Left lung (tissue), 10 donors: ENCODE data around the gene TM4SF5. TPM values are rescaled to one million over a fixed set of nuclear protein-coding genes. Genes with fewer than 3 reads are reported as not detected.

Experiments
- ATAC-seq: fragments of 200-7000 bp; cut with Tn5 transposase; one replicate; pipeline ENCODE4 v1.9.1; 2020; ENCODE audit warnings: moderate library complexity
- DNase-seq, 4 donors: peaks; one replicate each; pipeline ENCODE4 v3.0.0-alpha.2; 2013 to 2020
- H3K27ac ChIP-seq, 2 donors: fragments of 200-600 bp; sonication (generic) in 1 of 2; one replicate each; pipeline versions ENCODE4 v1.5.0 to v1.8.0; 2020 to 2021
- H3K27me3 ChIP-seq, 2 donors: fragments of 200-600 bp; sonication (generic) in 1 of 2; one replicate each; pipeline versions ENCODE4 v1.5.0 to v1.8.0; 2020 to 2021
- H3K36me3 ChIP-seq, 2 donors: fragments of 200-600 bp; sonication (generic) in 1 of 2; one replicate each; pipeline versions ENCODE4 v1.5.0 to v1.8.0; 2020 to 2021
- H3K4me1 ChIP-seq, 2 donors: fragments of 200-600 bp; one replicate each; pipeline ENCODE4 v1.8.0; 2021
- H3K4me3 ChIP-seq, 2 donors: fragments of 200-600 bp; sonication (generic) in 1 of 2; one replicate each; pipeline versions ENCODE4 v1.5.0 to v1.8.0; 2020 to 2021; ENCODE audit warnings: mild to moderate bottlenecking in 1 of 2
- H3K9me3 ChIP-seq, 2 donors: fragments of 200-600 bp; sonication (generic) in 1 of 2; one replicate each; pipeline versions ENCODE4 v1.5.0 to v1.8.0; 2020 to 2021
- intact Hi-C, 2 donors: fragments of 100-400 bp; cut with DNase I; formaldehyde crosslinking; loops; one replicate each; pipeline versions ENCODE4 v1.11.2 to v1.14.2; 2022
- polyA plus RNA-seq, 6 donors: library from polyadenylated mRNA; unstranded; fragments of 120-200 nt; gene quantifications; one replicate each; pipeline ENCODE4 v1.2.1, GENCODE V29; 2013; ENCODE audit not compliant: insufficient read length in 6 of 6
- total RNA-seq, 2 donors: library from RNA; stranded (reverse); fragmentation: NEBNext Ultra II Directional; extraction: Animal tissue kit (Norgen Biotek cat#: 25700); gene quantifications; one replicate each; pipeline ENCODE4 v1.2.1, GENCODE V29; 2021
- TF ChIP-seq, protein P1 (sequence below), 2 donors: fragments of 200-600 bp; sonication (generic) in 1 of 2; IDR thresholded peaks; one replicate each; pipeline versions ENCODE4 v1.5.0 to v1.8.0; 2021; ENCODE audit warnings: antibody characterized with exemption in 2 of 2
- donor health status: DM: no; HTN: yes; CAD: no.
- donor health status: DM: no; HTN: no; CAD: no.

The TM4SF5 gene
- total and polyA plus RNA-seq, 8 donors = not detected

DNA sequence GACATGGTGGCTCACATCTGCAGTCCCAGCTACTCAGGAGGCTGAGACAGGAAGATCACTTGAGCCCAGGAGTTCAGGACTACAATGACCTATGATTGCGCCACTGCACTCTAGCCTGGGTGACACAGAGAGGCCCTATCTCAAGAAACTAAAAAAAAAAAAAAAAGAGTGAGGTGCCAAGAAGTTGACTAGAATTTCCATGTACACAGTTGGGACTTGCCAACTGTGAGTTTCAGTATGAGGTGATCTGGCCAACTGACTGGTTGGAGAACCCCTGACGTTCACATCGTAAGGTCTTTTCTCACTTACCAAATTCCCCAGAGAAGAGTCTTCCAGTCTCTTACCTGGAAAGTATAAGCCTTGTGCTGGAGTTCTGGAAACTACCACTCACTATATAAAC, 43.6 kb upstream of the TM4SF5 start:
- intact Hi-C loops = no loop called here
- peaks cover 0 to 7% of the 10 kb centered on the region in 2 donors for H3K36me3 ChIP-seq
- H3K27me3 ChIP-seq = no peaks in the 10 kb centered on the region
- H3K9me3 ChIP-seq = no peaks in the 10 kb centered on the region
- ATAC-seq = peak; percentile 5
- H3K4me3 ChIP-seq = no peak overlapping the region
- H3K27ac ChIP-seq = peak overlapping the region; percentile 43 to 73
- peaks cover 8 to 64% of the 10 kb centered on the region in 2 donors for H3K4me1 ChIP-seq
- peak in 1 of 4 donors; percentile 73 for DNase-seq
- TF ChIP-seq, protein P1, sequence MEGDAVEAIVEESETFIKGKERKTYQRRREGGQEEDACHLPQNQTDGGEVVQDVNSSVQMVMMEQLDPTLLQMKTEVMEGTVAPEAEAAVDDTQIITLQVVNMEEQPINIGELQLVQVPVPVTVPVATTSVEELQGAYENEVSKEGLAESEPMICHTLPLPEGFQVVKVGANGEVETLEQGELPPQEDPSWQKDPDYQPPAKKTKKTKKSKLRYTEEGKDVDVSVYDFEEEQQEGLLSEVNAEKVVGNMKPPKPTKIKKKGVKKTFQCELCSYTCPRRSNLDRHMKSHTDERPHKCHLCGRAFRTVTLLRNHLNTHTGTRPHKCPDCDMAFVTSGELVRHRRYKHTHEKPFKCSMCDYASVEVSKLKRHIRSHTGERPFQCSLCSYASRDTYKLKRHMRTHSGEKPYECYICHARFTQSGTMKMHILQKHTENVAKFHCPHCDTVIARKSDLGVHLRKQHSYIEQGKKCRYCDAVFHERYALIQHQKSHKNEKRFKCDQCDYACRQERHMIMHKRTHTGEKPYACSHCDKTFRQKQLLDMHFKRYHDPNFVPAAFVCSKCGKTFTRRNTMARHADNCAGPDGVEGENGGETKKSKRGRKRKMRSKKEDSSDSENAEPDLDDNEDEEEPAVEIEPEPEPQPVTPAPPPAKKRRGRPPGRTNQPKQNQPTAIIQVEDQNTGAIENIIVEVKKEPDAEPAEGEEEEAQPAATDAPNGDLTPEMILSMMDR (IDR thresholded peaks at IDR 0.05) = no peak

DNA sequence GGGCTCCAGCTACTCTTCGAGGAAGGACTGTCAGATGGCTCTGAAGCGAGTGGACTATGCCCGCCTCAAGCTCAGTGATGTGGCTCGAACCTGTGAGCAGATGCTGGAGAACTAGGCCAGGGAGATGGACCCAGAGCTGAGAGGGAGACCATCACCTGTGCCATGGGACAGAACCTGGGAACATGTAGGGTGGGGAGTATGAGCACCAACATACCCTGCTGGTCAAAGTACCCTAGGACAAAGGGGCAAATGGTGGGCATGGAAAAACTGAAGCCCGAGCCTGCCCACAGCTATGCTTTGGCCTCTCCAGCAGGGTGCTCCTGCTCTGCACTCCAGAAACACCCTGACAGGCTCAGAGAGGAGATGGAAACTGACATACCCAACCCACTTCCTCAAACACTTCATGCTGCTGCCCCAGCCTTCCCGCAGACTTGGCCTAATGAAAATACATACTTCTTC, 38.6 kb upstream of the TM4SF5 start:
- ATAC-seq = no peak

DNA sequence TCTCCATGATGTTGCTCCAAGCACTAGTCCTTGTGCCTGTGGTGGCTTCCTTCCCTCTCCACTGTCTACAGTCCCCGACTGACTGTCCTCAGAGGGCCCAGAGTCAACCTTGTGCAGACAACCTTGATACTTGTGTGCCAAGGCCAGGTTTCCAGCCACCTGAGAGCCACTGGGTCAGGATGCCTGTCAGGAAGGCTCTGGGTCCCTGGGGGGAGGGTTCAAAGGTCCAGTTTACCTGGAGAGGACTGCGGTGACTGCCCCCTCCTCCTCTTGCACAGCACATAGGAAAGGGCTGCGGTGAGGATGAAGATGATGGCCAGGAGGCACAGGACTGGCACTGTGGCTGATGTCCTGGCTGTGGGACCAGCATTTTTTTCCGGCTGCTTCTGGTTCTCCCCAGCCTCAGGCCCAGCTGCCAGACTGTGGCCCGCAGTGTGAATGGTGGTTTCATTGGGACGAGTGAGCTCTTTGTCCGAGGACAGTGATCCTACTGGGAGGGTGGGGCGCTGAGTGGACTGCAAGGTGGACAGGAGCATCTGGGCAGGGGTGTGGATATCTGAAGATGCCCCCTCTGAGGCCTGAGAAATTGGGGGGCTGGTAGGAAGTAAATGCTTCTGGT, 36.7 kb upstream of the TM4SF5 start:
- no peak for DNase-seq
- Histone ChIP-seq H3K27ac (peak overlapping the region; percentile 56 to 92), H3K4me3 (no peak overlapping the region), H3K4me1 (peaks cover 14 to 81% of the 10 kb centered on the region in 2 donors), H3K27me3 (peaks cover 0 to 3% of the 10 kb centered on the region in 2 donors), H3K36me3 (peaks cover 0 to 38% of the 10 kb centered on the region in 2 donors), H3K9me3 (no peaks in the 10 kb centered on the region)
- ATAC-seq = no peak
- TF ChIP-seq, protein P1 (IDR thresholded peaks at IDR 0.05) = no peak
- intact Hi-C loops = no loop called here

More for the DNA sequence above, 38.6 kb upstream of the TM4SF5 start:
- Histone ChIP-seq H3K4me1 (peaks cover 13 to 77% of the 10 kb centered on the region in 2 donors), H3K9me3 (no peaks in the 10 kb centered on the region), H3K4me3 (peak overlapping the region in 1 of 2 donors; percentile 16), H3K27me3 (no peaks in the 10 kb centered on the region), H3K27ac (peak overlapping the region in 1 of 2 donors; percentile 92), H3K36me3 (peaks cover 0 to 38% of the 10 kb centered on the region in 2 donors)
- peak in 1 of 4 donors; percentile 68 for DNase-seq
- TF ChIP-seq, protein P1 (IDR thresholded peaks at IDR 0.05) = peak in 1 of 2 donors; percentile 40
- intact Hi-C loops = no loop called here

DNA sequence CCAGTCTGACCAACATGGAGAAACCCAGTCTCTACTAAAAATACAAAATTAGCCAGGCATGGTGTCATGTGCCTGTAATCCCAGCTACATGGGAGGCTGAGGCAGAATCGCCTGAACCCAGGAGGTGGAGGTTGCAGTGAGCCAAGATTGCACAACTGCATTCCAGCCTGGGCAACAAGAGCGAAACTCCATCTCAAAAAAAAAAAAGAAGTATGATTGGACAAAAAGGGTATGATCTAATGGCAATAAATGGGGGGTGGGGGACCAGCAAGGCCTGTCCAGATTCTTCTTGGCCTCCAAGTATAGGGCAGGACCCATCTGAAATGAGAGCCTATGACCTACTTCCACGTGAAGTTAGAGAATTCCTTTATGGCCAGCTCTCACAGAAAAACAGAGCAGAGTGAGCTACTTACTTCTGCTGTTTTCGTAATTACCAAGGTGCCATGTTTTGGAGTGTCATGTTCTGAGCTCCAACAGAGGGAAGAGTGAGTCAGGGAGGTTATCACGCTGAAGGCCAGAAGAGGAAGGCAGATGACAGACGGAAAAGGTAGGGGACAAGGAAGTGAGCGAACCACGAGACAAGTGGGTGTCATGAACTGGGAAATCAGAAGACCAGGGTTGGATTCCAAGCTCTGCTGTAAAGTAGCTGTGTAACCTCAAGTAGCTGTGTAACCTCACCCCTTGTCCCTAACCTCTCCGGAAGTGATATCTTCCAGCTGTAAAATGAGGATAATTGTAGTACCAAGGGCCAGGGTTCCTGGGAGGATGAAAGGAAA, 35.6 kb upstream of the TM4SF5 start:
- TF ChIP-seq, protein P1 (IDR thresholded peaks at IDR 0.05) = no peak
- intact Hi-C loops = no loop called here
- Histone ChIP-seq H3K4me3 (peak overlapping the region in 1 of 2 donors; percentile 1), H3K4me1 (peaks cover 15 to 79% of the 10 kb centered on the region in 2 donors), H3K27me3 (peaks cover 0 to 14% of the 10 kb centered on the region in 2 donors), H3K27ac (peak overlapping the region; percentile 56 to 92), H3K36me3 (peaks cover 0 to 38% of the 10 kb centered on the region in 2 donors), H3K9me3 (no peaks in the 10 kb centered on the region)
- ATAC-seq (peak; percentile 1), DNase-seq (peak in 1 of 4 donors; percentile 68)
